ENCODE data around the gene IGFBPL1. TPM values are rescaled to one million over a fixed set of nuclear protein-coding genes. Genes with fewer than 3 reads are reported as not detected.

The IGFBPL1 gene
- total and polyA plus RNA-seq, 10 of the 15 experiments (the other 5 are each of a cell fraction or from before 2014, with no cell fraction given): 0.25 TPM; not detected in 9

GRCh38 chr9:38415856-38416255 lies 8.4 kb downstream of the IGFBPL1 start (continued):
- TF ChIP-seq IRF5 (IDR thresholded peaks at IDR 0.05; ENCODE audit: borderline replicate concordance) (no peak), MEF2B (IDR thresholded peaks at IDR 0.05; ENCODE audit: partially characterized antibody, poor library complexity, severe bottlenecking) (no peak), REST (IDR thresholded peaks at IDR 0.05; ENCODE audit: low read depth, low read length) (no peak)
- TF ChIP-seq, protein P1, sequence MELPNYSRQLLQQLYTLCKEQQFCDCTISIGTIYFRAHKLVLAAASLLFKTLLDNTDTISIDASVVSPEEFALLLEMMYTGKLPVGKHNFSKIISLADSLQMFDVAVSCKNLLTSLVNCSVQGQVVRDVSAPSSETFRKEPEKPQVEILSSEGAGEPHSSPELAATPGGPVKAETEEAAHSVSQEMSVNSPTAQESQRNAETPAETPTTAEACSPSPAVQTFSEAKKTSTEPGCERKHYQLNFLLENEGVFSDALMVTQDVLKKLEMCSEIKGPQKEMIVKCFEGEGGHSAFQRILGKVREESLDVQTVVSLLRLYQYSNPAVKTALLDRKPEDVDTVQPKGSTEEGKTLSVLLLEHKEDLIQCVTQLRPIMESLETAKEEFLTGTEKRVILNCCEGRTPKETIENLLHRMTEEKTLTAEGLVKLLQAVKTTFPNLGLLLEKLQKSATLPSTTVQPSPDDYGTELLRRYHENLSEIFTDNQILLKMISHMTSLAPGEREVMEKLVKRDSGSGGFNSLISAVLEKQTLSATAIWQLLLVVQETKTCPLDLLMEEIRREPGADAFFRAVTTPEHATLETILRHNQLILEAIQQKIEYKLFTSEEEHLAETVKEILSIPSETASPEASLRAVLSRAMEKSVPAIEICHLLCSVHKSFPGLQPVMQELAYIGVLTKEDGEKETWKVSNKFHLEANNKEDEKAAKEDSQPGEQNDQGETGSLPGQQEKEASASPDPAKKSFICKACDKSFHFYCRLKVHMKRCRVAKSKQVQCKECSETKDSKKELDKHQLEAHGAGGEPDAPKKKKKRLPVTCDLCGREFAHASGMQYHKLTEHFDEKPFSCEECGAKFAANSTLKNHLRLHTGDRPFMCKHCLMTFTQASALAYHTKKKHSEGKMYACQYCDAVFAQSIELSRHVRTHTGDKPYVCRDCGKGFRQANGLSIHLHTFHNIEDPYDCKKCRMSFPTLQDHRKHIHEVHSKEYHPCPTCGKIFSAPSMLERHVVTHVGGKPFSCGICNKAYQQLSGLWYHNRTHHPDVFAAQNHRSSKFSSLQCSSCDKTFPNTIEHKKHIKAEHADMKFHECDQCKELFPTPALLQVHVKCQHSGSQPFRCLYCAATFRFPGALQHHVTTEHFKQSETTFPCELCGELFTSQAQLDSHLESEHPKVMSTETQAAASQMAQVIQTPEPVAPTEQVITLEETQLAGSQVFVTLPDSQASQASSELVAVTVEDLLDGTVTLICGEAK (IDR thresholded peaks at IDR 0.05; ENCODE audit: borderline replicate concordance): no peak
